GM12878 (cell line): Measurements from ENCODE around the gene MSI2. TPM values are rescaled to one million over a fixed set of nuclear protein-coding genes. Genes with fewer than 3 reads are reported as not detected.

Source experiments
- ATAC-seq: fragments of 200-7000 bp; cut with Tn5 transposase; 3 replicates; pipeline ENCODE4 v1.9.1; 2020; ENCODE audit warnings: mild to moderate bottlenecking, moderate library complexity
- BruUV-seq: library from RNA; stranded (reverse); fragments of 400-500 nt; replicated peaks from 2 replicates; lab custom pipeline; 2021; lab: Mats Ljungman, UMichigan
- CTCF ChIA-PET: fragments of 300-600 bp; sonication (Branson Sonifier 250); formaldehyde crosslinking; extraction: SDS; loops from one replicate; lab custom pipeline; 2021; ENCODE audit warnings: inconsistent platforms; lab: Yijun Ruan, JAX
- POLR2A ChIA-PET: fragments of 350-600 bp; formaldehyde crosslinking; extraction: SDS; loops from one replicate; lab custom pipeline; 2021; ENCODE audit warnings: inconsistent platforms; lab: Charles Lee
- RAD21 ChIA-PET: fragments of 300-600 bp; sonication (Branson Sonifier 250); formaldehyde crosslinking; loops from one replicate; lab custom pipeline; 2023; ENCODE audit warnings: antibody characterized with exemption; ENCODE audit not compliant: unreplicated experiment; lab: Charles Lee
- SMC1A ChIA-PET: fragments of 300-600 bp; sonication (Branson Sonifier 250); formaldehyde crosslinking; loops from one replicate; lab custom pipeline; 2023; ENCODE audit not compliant: unreplicated experiment, uncharacterized antibody; lab: Charles Lee
- DNase-seq: peaks from one replicate; pipeline ENCODE4 v3.0.0-alpha.2; 2011; ENCODE audit warnings: low read depth, low spot score
- FAIRE-seq: peaks from 3 replicates; lab custom pipeline; 2011; peaks lifted over from hg19 to GRCh38; lab: Jason Lieb, UNC
- H2AFZ ChIP-seq: 2 replicates; pipeline ENCODE4 v1.6.0; 2011; ENCODE audit warnings: low read depth, low read length, control low read depth; ENCODE audit not compliant: control insufficient read depth
- H3K27ac ChIP-seq: 2 replicates; pipeline ENCODE4 v1.5.1; 2011; ENCODE audit warnings: control low read depth; ENCODE audit not compliant: control insufficient read depth, insufficient read depth
- H3K27me3 ChIP-seq, 2 experiments: replicated peaks in 1 of 2; 2 replicates each; pipeline versions ENCODE4 v1.6.0 to v1.6.1; 2011; ENCODE audit warnings: low read length in 1 of 2; ENCODE audit not compliant: control insufficient read depth in 2 of 2, insufficient read depth in 2 of 2
- H3K36me3 ChIP-seq, 2 experiments: 2 replicates each; pipeline ENCODE4 v1.5.1; 2011; ENCODE audit warnings: low read length in 1 of 2; ENCODE audit not compliant: control insufficient read depth in 2 of 2, insufficient read depth in 2 of 2
- H3K4me1 ChIP-seq: 2 replicates; pipeline ENCODE4 v1.6.1; 2011; ENCODE audit warnings: mild to moderate bottlenecking, low read length, moderate library complexity, mixed read lengths; ENCODE audit not compliant: control insufficient read depth, insufficient read depth
- H3K4me2 ChIP-seq: 2 replicates; pipeline ENCODE4 v1.6.0; 2011; ENCODE audit warnings: control low read depth; ENCODE audit not compliant: control insufficient read depth, insufficient read depth
- H3K4me3 ChIP-seq: fragments of 200-600 bp; sonication (generic); 2 replicates; pipeline ENCODE4 v1.5.1; 2016
- H3K79me2 ChIP-seq: 2 replicates; pipeline ENCODE4 v1.6.0; 2011; ENCODE audit warnings: low read length; ENCODE audit not compliant: control insufficient read depth, insufficient read depth
- H3K9ac ChIP-seq: 2 replicates; pipeline ENCODE4 v1.8.0; 2011; ENCODE audit warnings: low read length, control low read depth, mixed read lengths; ENCODE audit not compliant: control insufficient read depth, insufficient read depth
- H3K9me3 ChIP-seq: replicated peaks from 3 replicates; pipeline ENCODE4 v1.5.1; 2011; ENCODE audit warnings: mild to moderate bottlenecking, low read length; ENCODE audit not compliant: control insufficient read depth, insufficient read depth
- H4K20me1 ChIP-seq: 2 replicates; pipeline ENCODE4 v1.6.0; 2011; ENCODE audit not compliant: control insufficient read depth, insufficient read depth
- ASH2L ChIP-seq: fragments of 300-600, 200-600 bp; sonication (generic); IDR thresholded peaks from 2 replicates; pipeline ENCODE4 v1.6.1; 2017; ENCODE audit warnings: low read depth, mild to moderate bottlenecking, borderline replicate concordance
- CHD1 ChIP-seq: IDR thresholded peaks from 2 replicates; pipeline ENCODE4 v1.6.1; 2012; ENCODE audit warnings: low read depth, low read length, improper control_type of control experiment
- EP300 ChIP-seq, 2 experiments: fragments of 150-350 bp in 1 of 2; IDR thresholded peaks; 2 replicates each; pipeline ENCODE4 v1.6.1; 2011 to 2012; ENCODE audit warnings: low read depth in 2 of 2, low read length in 2 of 2, borderline replicate concordance in 1 of 2, improper control_type of control experiment in 1 of 2, inconsistent platforms in 1 of 2; ENCODE audit not compliant: control insufficient read depth in 1 of 2
- GABPA ChIP-seq: IDR thresholded peaks from 2 replicates; pipeline ENCODE4 v1.6.1; 2014; ENCODE audit warnings: antibody characterized with exemption, low read depth, mild to moderate bottlenecking, inconsistent platforms
- NFXL1 ChIP-seq: fragments of 450-650 bp; IDR thresholded peaks from 2 replicates; pipeline ENCODE4 v1.6.1; 2017; ENCODE audit warnings: antibody characterized with exemption, mild to moderate bottlenecking, borderline replicate concordance
- NFYB ChIP-seq: IDR thresholded peaks from 2 replicates; pipeline ENCODE4 v1.6.1; 2011; ENCODE audit warnings: low read depth, mild to moderate bottlenecking, low read length, improper control_type of control experiment, moderate library complexity; ENCODE audit not compliant: insufficient read depth
- RBBP5 ChIP-seq: fragments of 200-600 bp; sonication (generic); conservative IDR thresholded peaks from 2 replicates; pipeline ENCODE4 v1.6.1; 2016
- REST ChIP-seq: IDR thresholded peaks from 2 replicates; pipeline ENCODE4 v1.6.1; 2012; ENCODE audit warnings: mild to moderate bottlenecking, low read depth, low read length
- TAF1 ChIP-seq: IDR thresholded peaks from 2 replicates; pipeline ENCODE4 v1.6.1; 2011; ENCODE audit warnings: mild to moderate bottlenecking, low read depth, low read length, borderline replicate concordance
- USF2 ChIP-seq: IDR thresholded peaks from 2 replicates; pipeline ENCODE4 v1.6.1; 2011; ENCODE audit warnings: low read depth, low read length, improper control_type of control experiment, borderline replicate concordance
- ZNF592 ChIP-seq: fragments of 450-650 bp; IDR thresholded peaks from 2 replicates; pipeline ENCODE4 v1.6.1; 2017; ENCODE audit warnings: mild to moderate bottlenecking, moderate library complexity
- WGBS: methylation state at CpG from one replicate; pipeline ENCODE4 v1.1.6; 2016; ENCODE audit warnings: low lambda C conversion rate; ENCODE audit not compliant: insufficient replicate concordance, insufficient coverage; ENCODE audit errors: missing lambda C conversion rate; 5-methylcytosine and 5-hydroxymethylcytosine counted together
- in situ Hi-C: fragments of 300-500 bp; cut with MboI; formaldehyde crosslinking; loops from 9 replicates; pipeline ENCODE4 v1.14.3; 2018; ENCODE audit warnings: mixed read lengths
- intact Hi-C: fragments of 100-400 bp; cut with micrococcal nuclease; formaldehyde crosslinking; loops from one replicate; pipeline ENCODE4 v1.14.2; 2022; ENCODE audit not compliant: unreplicated experiment
- polyA plus RNA-seq, 11 experiments: library from polyadenylated mRNA; depleted of rRNA in 4 of 11; unstranded in 6 of 11; stranded (reverse) in 5 of 11; fragments of >200 nt; fragmentation: Nextera tagmentation in 4 of 11; fragmentation: Illumina TruSeq in 1 of 11; extraction: Ambion mirVana in 4 of 11; extraction: Trizol in 1 of 11; gene quantifications; 1 replicate in 1 of 11; 2 replicates in 10 of 11; pipeline versions ENCODE4 v1.2.1 to v1.2.3, GENCODE V29; 2011 to 2016; ENCODE audit warnings: inconsistent platforms in 2 of 11, missing spikeins in 2 of 11, low read depth in 1 of 11
- total RNA-seq, 4 experiments: library from RNA; depleted of rRNA in 3 of 4; stranded (reverse); fragments of >200 nt in 3 of 4; fragmentation: Illumina TruSeq in 1 of 4; extraction: Trizol in 1 of 4; gene quantifications; 2 replicates each; pipeline versions ENCODE4 v1.2.1 to v1.2.3, GENCODE V29; 2013 to 2021

Gene MSI2
- total and polyA plus RNA-seq, 10 of the 15 experiments (the other 5 are each of a cell fraction or from before 2014, with no cell fraction given): 6.1 to 76.1 (median 42.0) TPM

- Histone ChIP-seq H3K9ac (no peak overlapping the region), H3K27ac (no peak overlapping the region), H3K36me3 (peaks cover 0 to 3% of the 10 kb centered on the region in 2 experiments; a peak in 2 of 4 replicates), H4K20me1 (no peaks in the 10 kb centered on the region), H3K27me3 (no peaks in the 10 kb centered on the region), H3K4me2 (no peak overlapping the region), H3K79me2 (peaks cover 10% of the 10 kb centered on the region), H3K4me3 (no peak overlapping the region), H3K9me3 (no peaks in the 10 kb centered on the region), H2AFZ (no peak overlapping the region), H3K4me1 (peaks cover 17% of the 10 kb centered on the region)
- FAIRE-seq: no peak
- CTCF ChIA-PET: no interaction called here
- POLR2A ChIA-PET: interaction anchor here (0.9 to 1.4 kb wide), 2 partner anchors 27 to 32 kb away, joined by 3 to 8 read pairs; no protein-coding TSS in a partner anchor
- WGBS: 97% methylated on average over 6 of the region's 6 CpGs
- no TSS peak for BruUV-seq
- no peak for DNase-seq
- TF ChIP-seq ZNF592: no peak
- no peak for TF ChIP-seq RBBP5
- no peak for TF ChIP-seq EP300 (IDR thresholded peaks at IDR 0.05; ENCODE audit: borderline replicate concordance in 1 of 2, control insufficient read depth in 1 of 2, low read depth in 2 of 2, low read length in 2 of 2)
- no peak for TF ChIP-seq NFYB
- no peak for TF ChIP-seq TAF1
- TF ChIP-seq ASH2L: no peak
- TF ChIP-seq CHD1: no peak
- TF ChIP-seq GABPA: no peak
- no peak for TF ChIP-seq NFXL1
- TF ChIP-seq USF2: no peak
- TF ChIP-seq REST: no peak
- in situ Hi-C loops (no loop called here), intact Hi-C loops (no loop called here)
- RAD21 ChIA-PET: no interaction called here
- SMC1A ChIA-PET: interaction anchor here (0.5 kb wide), 1 partner anchor 109 kb away, joined by 3 read pairs; no protein-coding TSS in a partner anchor
- no peak for ATAC-seq
Observed at GRCh38 chr17:57495771-57496170, 239.4 kb downstream of the MSI2 start.
